ACHN (cell line): Measurements from ENCODE around the gene AGO1.

ENCODE experiments used
- DNase-seq: peaks from one replicate; pipeline ENCODE4 v3.0.0-alpha.2; 2015
- in situ Hi-C: cut with HindIII; loops from 2 replicates; pipeline ENCODE4 v1.10.0; 2017; ENCODE audit warnings: low sequenced_read_pairs, low pct_ligation_motif_present, low pct_unique_long_range_greater_than_20kb

Gene AGO1

GRCh38 chr1:35882945-35883634, at the start of gene AGO1:
Gene AGO1 (plus strand): TSS chr1:35883209. CDS start chr1:35883422, 213 bp downstream.
- in situ Hi-C loops, result no loop called here
- DNase-seq, result peak; percentile 88

DNA sequence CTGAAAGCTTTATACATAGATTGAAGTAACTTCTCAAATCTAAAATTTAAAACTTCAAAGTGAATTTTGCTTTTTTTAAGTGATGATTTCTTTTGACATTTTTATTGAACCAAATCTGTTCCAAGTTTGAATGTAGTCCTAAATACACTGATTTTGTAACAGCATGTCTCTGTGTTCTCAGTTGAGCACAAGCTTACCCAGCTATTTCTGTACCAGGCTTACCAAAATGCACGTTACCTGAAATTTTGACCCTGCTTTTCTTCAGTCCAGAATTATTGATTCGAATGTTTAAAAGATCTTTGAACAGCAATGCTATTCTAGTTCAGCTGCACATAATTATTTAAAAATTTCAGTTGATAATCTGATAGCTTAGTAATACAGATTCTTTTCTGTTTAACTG, 49.6 kb upstream of the AGO1 start:
- in situ Hi-C loops, result no loop called here
- no peak for DNase-seq

DNA sequence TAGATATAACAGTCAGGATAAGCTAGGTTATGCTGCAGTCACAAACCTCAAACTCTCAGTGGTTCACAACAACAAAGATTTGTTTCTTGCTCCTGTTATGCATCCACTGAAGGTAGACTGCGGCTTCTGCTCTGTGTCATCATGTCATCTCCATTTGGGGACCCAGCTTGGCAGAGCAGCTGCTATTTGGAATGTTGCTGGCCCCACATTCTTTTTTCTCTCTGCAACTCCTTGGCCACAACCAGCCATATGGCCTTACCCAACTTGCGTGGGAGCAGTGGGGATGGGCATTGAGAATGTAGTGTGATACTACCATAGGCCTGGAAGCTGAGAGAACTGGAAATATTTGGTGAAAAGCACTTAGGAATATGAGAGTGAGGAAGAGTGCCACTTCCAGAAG, 48.8 kb upstream of the AGO1 start:
- DNase-seq, result no peak
- in situ Hi-C loops, result no loop called here

GRCh38 chr1:35835398-35835797, 47.6 kb upstream of the AGO1 start:
- in situ Hi-C loops, result no loop called here
- DNase-seq, result no peak

GRCh38 chr1:35836734-35837133, 46.3 kb upstream of the AGO1 start:
- no peak for DNase-seq
- in situ Hi-C loops, result no loop called here

DNA sequence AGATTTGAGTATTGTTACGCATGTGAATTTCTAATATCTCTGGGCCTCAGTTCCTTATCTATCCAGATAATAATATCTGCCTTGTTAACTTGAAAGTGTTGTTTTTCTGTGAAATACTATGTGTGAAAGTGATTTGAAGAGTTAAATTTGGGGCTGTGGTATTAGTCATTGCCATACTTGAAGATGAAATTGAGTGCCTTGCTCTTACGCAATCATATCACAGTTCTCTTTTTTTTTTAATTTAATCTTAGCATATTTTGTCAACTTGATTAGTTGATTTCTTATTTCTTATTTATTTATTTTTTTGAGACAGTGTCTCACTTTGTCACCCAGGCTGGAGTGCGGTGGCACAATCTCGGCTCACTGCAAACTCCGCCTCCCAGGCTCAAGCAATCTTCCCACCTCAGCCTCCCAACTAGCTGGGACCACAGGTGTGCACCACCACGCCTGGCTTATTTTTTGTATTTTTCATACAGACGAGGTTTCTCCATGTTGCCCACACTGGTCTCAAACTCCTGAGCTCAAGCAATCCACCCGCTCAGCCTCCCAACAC, 44.2 kb upstream of the AGO1 start:
- DNase-seq, result no peak
- in situ Hi-C loops, result no loop called here

DNA sequence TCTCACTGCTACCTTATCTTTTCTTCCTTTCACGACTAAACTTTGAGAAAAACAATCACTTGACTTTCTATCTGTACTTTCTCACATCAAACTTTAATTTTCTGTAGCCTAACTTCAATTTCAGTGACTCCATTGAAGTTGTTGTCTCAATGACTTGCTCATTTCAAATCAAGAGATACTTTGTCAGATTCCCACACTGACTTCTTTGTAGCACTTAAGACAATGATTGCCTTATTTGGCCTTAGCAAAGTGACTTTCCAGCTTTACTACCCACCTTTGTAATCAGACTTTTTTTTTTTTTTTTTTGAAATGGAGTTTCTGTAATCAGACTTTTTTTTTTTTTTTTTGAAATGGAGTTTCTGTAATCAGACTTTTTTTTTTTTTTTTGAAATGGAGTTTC, 38.2 kb upstream of the AGO1 start:
- in situ Hi-C loops, result no loop called here
- no peak for DNase-seq

DNA sequence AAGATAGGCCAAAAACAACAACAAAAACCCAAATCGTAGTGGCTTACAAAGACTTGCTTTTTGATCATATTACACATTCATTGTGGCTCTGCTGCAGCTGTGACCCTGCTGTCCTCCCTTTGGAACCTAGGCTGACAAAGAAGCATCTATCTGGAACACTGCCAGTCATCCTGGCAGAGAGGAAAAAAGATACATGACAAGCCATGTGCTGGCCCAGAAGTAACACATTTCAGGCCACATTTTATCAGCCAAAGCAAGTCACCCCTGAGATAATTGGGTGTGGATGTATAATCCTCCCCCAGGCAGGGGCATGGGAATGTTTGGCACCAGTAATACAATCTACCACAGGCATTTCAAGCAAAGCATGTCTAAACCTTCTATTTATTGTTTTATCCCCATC, 37.2 kb upstream of the AGO1 start:
- in situ Hi-C loops, result no loop called here
- no peak for DNase-seq

DNA sequence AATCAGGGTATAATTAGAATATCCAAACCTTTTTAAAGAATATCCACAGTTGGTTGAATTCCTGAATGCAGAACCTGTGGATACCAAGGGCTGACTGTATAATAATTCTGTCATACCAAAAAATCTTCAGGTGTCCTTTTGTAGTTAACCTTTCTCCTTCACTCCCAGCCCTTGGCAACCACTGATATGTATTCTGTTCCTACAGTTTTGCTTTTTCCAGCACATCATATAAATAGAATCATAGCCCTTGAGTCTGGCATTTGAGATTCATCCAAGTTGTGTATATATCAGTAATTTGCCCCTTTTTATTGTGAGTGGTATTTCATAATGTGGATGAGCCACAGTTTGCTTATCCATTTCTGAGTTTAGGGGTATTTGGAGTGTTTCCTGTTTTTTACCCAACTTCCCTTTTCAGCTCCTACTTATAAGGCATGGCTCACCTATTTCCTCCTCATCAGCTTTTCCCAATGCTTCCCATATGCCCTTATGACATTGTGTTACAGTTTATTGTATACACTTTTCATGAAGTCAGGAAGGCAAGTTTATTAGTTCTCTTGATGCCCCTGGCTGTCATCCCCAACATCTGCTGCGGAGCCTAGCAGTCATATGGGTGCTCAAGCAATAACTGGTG, 35.0 kb upstream of the AGO1 start:
- in situ Hi-C loops, result no loop called here
- peak; percentile 9 for DNase-seq

GRCh38 chr1:35850051-35850450, 33.0 kb upstream of the AGO1 start:
- in situ Hi-C loops, result no loop called here
- DNase-seq, result no peak

GRCh38 chr1:35850716-35851115, 32.3 kb upstream of the AGO1 start:
- in situ Hi-C loops, result no loop called here

DNA sequence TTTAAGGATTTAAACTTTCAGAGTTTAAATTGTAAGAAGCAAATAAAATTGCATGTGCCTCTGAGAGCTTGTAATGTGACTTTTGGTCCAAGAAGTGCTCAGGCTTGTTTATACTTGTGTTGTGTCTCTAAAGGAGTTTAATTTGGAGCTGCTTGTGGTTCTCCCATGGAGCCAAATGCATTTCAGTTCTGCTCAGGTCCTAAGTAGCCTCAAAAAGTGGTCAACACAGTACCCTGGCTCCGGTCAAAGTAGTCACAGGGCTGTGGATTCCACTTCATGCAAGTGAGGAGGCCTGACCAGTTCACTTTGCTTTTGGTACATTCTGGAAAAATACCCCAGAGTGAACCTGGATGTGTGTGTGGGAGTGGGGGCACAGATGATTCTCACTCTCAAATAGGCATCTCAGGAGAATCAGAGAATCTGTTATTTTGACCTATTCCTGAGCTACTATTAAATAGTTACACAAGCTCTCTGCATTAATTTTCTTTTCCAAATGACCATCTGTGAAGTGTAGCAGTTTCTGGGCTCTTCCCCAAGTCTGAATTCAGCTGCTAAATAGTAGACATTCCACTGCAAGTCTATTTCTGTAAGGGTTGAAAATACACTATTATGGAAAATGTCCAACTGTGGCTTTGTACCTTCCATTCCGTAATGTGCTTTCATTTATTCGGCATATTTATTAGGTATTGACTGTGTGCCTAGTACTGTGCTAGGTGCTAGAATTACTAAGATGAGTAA, 31.7 kb upstream of the AGO1 start:
- DNase-seq, result no peak
- in situ Hi-C loops, result no loop called here

More at GRCh38 chr1:35850716-35851115, 32.3 kb upstream of the AGO1 start:
- no peak for DNase-seq

GRCh38 chr1:35852241-35852640, 30.8 kb upstream of the AGO1 start:
- no peak for DNase-seq
- in situ Hi-C loops, result no loop called here

DNA sequence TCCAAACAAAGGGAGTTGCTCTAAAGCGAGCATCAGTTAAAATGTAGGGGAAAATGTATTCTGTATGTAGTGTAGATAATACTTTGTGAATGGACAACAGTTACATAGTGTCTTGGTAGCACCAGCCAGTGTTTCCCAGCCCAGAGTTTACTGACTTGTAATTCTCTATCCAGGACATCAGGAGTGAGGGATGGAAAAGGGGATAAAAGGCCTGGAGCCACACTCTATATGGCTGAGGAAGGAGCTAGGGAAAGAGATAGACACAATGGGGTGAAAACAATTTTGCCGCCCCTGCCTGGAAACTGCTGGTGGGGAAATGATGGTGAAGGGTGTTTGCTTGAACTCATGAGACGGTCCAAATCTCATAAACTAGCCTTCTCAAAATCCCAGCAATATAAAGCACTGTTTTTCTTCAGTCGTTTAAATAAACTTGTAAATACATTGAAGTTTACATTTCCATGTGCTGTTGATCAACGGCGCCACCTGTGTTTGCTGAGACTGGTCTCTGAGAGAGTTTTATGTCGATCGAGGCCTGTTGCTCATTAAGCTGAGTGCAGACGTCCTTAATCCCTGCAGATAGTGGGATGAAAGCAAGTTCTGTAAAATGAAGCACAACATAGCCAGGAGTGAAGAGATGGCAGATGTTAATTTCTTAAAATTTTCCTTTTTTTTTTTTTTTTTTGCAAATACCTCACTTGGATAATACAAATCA, 27.9 kb upstream of the AGO1 start:
- in situ Hi-C loops, result no loop called here
- no peak for DNase-seq

- in situ Hi-C loops, result no loop called here
- no peak for DNase-seq
These were observed 26.0 kb upstream of the AGO1 start for GRCh38 chr1:35856964-35857363.

DNA sequence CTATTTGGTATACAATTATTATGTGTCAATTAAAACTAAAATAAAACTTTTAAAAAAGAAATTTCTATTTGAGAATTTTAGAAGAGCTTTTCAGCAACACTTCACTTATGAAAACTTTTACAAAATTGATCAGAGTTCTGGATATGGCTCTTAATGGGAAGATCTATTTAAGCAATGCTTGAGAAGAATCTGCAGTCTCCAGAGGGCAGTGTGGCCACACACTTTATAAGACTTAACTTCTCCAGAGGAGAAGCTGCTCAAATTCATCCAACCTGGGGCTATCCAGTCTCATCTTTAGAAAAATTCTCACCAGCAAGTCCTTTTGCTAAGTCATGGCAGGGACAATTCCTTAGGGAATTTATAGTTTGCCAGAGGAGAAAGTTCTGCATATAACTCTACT, 25.2 kb upstream of the AGO1 start:
- DNase-seq, result peak; percentile 27
- in situ Hi-C loops, result no loop called here

DNA sequence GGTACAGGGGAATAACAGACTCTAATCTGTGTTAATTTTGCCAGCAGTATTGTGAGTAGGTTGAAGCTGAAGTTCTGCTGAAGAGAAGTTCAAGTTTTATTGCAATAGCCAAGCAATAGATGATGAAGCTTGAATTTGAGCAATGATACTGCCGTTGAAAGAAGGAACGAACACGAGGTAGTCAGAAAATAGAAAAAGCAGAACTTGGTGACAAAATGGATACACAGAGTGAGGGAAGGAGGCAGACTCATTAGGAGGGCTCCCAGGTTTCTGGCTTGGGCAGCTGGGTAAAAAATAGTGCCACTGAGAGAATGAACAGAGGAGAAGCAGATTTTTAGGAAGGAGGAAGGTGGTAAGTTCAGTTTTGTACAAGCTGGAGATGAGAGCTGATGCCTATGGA, 22.3 kb upstream of the AGO1 start:
- in situ Hi-C loops, result no loop called here
- DNase-seq, result no peak

DNA sequence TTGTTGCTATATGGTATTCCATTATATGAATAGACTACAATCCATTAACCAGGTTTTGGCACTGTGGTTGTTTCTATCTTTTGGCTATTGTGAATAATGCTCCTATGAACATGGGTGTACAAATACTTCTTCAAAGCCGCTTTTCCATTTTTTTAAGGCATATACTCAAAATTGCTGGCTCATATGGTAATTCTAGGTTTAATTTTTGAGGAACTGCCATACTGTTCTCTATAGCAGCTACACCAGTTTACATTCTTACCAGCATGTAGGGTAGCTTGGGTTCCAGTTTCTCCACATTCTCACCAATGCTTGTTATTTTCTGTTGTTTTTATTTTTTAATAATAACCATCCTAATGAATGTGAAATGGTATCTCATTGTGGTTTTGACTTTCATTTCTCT, 19.9 kb upstream of the AGO1 start:
- DNase-seq, result no peak
- in situ Hi-C loops, result no loop called here
